RKO (cell line): ENCODE measurements around the gene PTK7.
"Not testable (repeated sequence)": the region's sequence is repeated elsewhere in the genome, so short reads cannot be mapped to it uniquely, and the experiment has no call there.

Experiments
- DNase-seq: peaks from one replicate; pipeline ENCODE4 v3.0.0-alpha.2; 2016; ENCODE audit warnings: low spot score

PTK7 gene

GRCh38 chr6:43075670-43076463, at the start of gene PTK7:
PTK7 (plus strand) TSS chr6:43076314; CDS start chr6:43076489, 175 bp downstream.
- peak; percentile 51 for DNase-seq

- no peak for DNase-seq
Measured at GRCh38 chr6:43026365-43026764, 49.7 kb upstream of the PTK7 start.

GRCh38 chr6:43029120-43029519, 47.0 kb upstream of the PTK7 start:
- DNase-seq = no peak

GRCh38 chr6:43032326-43032725, 43.8 kb upstream of the PTK7 start:
- no peak for DNase-seq

GRCh38 chr6:43033496-43034189, 42.5 kb upstream of the PTK7 start:
- DNase-seq = no peak

GRCh38 chr6:43034190-43034525, 42.0 kb upstream of the PTK7 start:
- DNase-seq = no peak

GRCh38 chr6:43035495-43036194, 40.5 kb upstream of the PTK7 start:
- DNase-seq = no peak

GRCh38 chr6:43036712-43037111, 39.4 kb upstream of the PTK7 start:
- no peak for DNase-seq

- no peak for DNase-seq
Measured at GRCh38 chr6:43037197-43037596, 38.9 kb upstream of the PTK7 start.

- no peak for DNase-seq
Measured at GRCh38 chr6:43037706-43038105, 38.4 kb upstream of the PTK7 start.

- no peak for DNase-seq
Measured at GRCh38 chr6:43038727-43039126, 37.4 kb upstream of the PTK7 start.

GRCh38 chr6:43040542-43041257, 35.4 kb upstream of the PTK7 start:
- no peak for DNase-seq

- DNase-seq = not testable (repeated sequence)
Measured at GRCh38 chr6:43041475-43041874, 34.6 kb upstream of the PTK7 start.

GRCh38 chr6:43043310-43043709, 32.8 kb upstream of the PTK7 start:
- no peak for DNase-seq

- no peak for DNase-seq
Measured at GRCh38 chr6:43045371-43045930, 30.7 kb upstream of the PTK7 start.

GRCh38 chr6:43047998-43048397, 28.1 kb upstream of the PTK7 start:
- no peak for DNase-seq

GRCh38 chr6:43050981-43051380, 25.1 kb upstream of the PTK7 start:
- no peak for DNase-seq

GRCh38 chr6:43052225-43052841, 23.8 kb upstream of the PTK7 start:
- no peak for DNase-seq

GRCh38 chr6:43052842-43053544, 23.1 kb upstream of the PTK7 start:
- no peak for DNase-seq

GRCh38 chr6:43053545-43054205, 22.4 kb upstream of the PTK7 start, which contains the start of gene CUL7:
CUL7 (minus strand) TSS chr6:43053851; CDS start chr6:43052788, 1,063 bp downstream.
- DNase-seq = peak; percentile 96
